Fibroblast of lung (primary cell): ENCODE results near the gene ERH. TPM values are rescaled to one million over a fixed set of nuclear protein-coding genes. Genes with fewer than 3 reads are reported as not detected.

Source experiments
- DNase-seq, 2 donors: peaks; one replicate each; pipeline versions ENCODE4 v3.0.0 to v3.0.0-alpha.2; 2010; ENCODE audit warnings: low read depth in 2 of 2
- H2AFZ ChIP-seq: 2 replicates; pipeline ENCODE4 v1.5.1; 2012; ENCODE audit warnings: low read length, control low read depth, inconsistent platforms
- H3K27ac ChIP-seq: 2 replicates; pipeline ENCODE4 v1.5.1; 2011; ENCODE audit warnings: low read length, control low read depth; ENCODE audit not compliant: insufficient read depth
- H3K27me3 ChIP-seq: 2 replicates; pipeline ENCODE4 v1.5.1; 2011; ENCODE audit warnings: mild to moderate bottlenecking, low read length; ENCODE audit not compliant: control insufficient read depth, insufficient read depth
- H3K36me3 ChIP-seq: 2 replicates; pipeline ENCODE4 v1.5.1; 2011; ENCODE audit warnings: low read length; ENCODE audit not compliant: control insufficient read depth, insufficient read depth
- H3K4me1 ChIP-seq: 2 replicates; pipeline ENCODE4 v1.5.1; 2011; ENCODE audit warnings: low read length; ENCODE audit not compliant: control insufficient read depth, insufficient read depth; ENCODE audit errors: extremely low read depth
- H3K4me2 ChIP-seq: 2 replicates; pipeline ENCODE4 v1.5.1; 2011; ENCODE audit warnings: low read length, control low read depth; ENCODE audit not compliant: insufficient read depth; ENCODE audit errors: extremely low read depth
- H3K4me3 ChIP-seq, 4 experiments: fragments of 200-600 bp in 1 of 4; sonication (generic) in 1 of 4; replicated peaks in 1 of 4; 2 replicates each; pipeline ENCODE4 v1.5.1; 2011 to 2016; ENCODE audit warnings: low read length in 4 of 4, low read depth in 3 of 4, mild to moderate bottlenecking in 3 of 4, control low read depth in 2 of 4, inconsistent platforms in 1 of 4, mixed read lengths in 1 of 4; ENCODE audit not compliant: insufficient read depth in 1 of 4; ENCODE audit errors: control extremely low read depth in 1 of 4
- H3K79me2 ChIP-seq: 2 replicates; pipeline ENCODE4 v1.5.1; 2012; ENCODE audit warnings: mild to moderate bottlenecking, low read length, inconsistent platforms; ENCODE audit not compliant: control insufficient read depth, insufficient read depth
- H3K9ac ChIP-seq: 2 replicates; pipeline ENCODE4 v1.5.1; 2011; ENCODE audit warnings: mild to moderate bottlenecking, low read length, control low read depth; ENCODE audit not compliant: insufficient read depth
- H3K9me3 ChIP-seq: 2 replicates; pipeline ENCODE4 v1.5.1; 2012; ENCODE audit warnings: low read depth, low read length; ENCODE audit not compliant: control insufficient read depth, insufficient read depth
- H4K20me1 ChIP-seq: 2 replicates; pipeline ENCODE4 v1.5.1; 2011; ENCODE audit warnings: low read length; ENCODE audit not compliant: control insufficient read depth, insufficient read depth; ENCODE audit errors: extremely low read depth
- EZH2 ChIP-seq: IDR thresholded peaks from 2 replicates; pipeline ENCODE4 v1.5.1; 2012; ENCODE audit warnings: low read length, control low read depth, mild to moderate bottlenecking; ENCODE audit errors: missing control alignments
- polyA plus RNA-seq, 2 donors: library from polyadenylated mRNA; depleted of rRNA in 1 of 2; stranded (reverse) in 1 of 2; unstranded in 1 of 2; fragments of >200 nt; gene quantifications; 2 replicates each; pipeline ENCODE4 v1.2.1, GENCODE V29; 2011 to 2012; ENCODE audit warnings: missing spikeins in 1 of 2
- total RNA-seq: library from RNA; depleted of rRNA; stranded (reverse); fragments of >200 nt; gene quantifications from 2 replicates; pipeline ENCODE4 v1.2.1, GENCODE V29; 2014
- TF ChIP-seq, protein P1 (sequence below), 2 donors: IDR thresholded peaks in 1 of 2; conservative IDR thresholded peaks in 1 of 2; 1 replicate in 1 of 2; 2 replicates in 1 of 2; pipeline ENCODE4 v1.5.1; 2011 to 2012; ENCODE audit warnings: low read length in 2 of 2, control low read depth in 1 of 2, inconsistent platforms in 1 of 2, low read depth in 1 of 2, mild to moderate bottlenecking in 1 of 2

ERH gene
- total and polyA plus RNA-seq, 2 donors (not counting 1 experiment from before 2014, with no cell fraction given), result 182 to 190 TPM

DNA sequence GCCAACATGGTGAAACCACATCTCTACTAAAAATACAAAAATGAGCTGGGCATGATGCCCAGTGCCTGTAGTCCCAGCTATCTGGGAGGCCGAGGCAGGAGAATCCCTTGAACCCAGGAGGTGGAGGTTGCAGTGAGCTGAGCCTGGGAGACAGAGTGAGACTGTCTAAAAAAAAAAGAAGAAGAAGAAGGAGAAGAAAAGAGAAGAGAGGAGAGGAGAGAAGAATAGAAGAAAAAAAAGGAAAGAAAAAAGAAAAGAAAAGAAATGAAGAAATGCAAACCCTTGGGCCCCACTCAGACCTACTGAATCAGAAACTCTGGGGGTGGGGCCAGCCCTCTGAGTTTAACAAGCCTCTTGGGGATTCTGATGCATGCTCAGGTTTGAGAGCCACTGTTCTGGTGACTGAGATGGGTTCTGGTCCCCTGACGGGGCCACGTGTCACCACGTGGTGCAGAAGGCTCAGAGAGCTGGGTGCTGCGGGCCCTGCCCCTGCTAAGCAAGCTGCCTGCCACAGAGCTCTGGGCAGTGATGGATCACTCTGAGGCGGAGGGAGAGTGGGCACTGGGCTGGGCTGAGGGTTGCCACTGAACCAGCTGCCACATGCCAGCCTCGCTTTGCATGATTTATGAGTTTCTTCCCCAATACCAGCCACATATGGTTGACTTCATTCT lies 37.5 kb downstream of the ERH start:
- no peaks in the 10 kb centered on the region for H3K27me3 ChIP-seq

DNA sequence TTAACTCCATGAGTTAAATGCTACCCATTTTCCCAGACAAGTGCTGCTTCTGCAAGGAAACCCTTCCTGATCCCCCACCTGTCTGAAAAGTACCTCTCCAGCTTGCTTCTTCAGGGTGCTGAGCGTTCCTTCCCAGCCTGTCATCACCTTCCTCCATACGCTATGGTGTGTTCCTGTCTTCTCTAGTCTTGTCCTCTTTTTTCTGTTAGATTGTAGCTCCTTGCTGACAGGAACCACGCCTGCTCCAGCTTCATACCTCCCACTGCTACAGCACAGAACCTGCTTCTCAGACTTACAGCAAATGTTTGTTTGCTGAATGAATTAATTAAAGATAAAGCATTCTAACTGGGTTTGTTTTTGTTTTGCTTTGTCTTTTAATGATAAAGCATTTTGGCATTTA lies 39.1 kb downstream of the ERH start:
- no peaks in the 10 kb centered on the region for H3K79me2 ChIP-seq
- no peak overlapping the region for H3K27ac ChIP-seq
- H3K27me3 ChIP-seq, result no peaks in the 10 kb centered on the region
- H3K9ac ChIP-seq, result no peak overlapping the region
- TF ChIP-seq, protein P1, sequence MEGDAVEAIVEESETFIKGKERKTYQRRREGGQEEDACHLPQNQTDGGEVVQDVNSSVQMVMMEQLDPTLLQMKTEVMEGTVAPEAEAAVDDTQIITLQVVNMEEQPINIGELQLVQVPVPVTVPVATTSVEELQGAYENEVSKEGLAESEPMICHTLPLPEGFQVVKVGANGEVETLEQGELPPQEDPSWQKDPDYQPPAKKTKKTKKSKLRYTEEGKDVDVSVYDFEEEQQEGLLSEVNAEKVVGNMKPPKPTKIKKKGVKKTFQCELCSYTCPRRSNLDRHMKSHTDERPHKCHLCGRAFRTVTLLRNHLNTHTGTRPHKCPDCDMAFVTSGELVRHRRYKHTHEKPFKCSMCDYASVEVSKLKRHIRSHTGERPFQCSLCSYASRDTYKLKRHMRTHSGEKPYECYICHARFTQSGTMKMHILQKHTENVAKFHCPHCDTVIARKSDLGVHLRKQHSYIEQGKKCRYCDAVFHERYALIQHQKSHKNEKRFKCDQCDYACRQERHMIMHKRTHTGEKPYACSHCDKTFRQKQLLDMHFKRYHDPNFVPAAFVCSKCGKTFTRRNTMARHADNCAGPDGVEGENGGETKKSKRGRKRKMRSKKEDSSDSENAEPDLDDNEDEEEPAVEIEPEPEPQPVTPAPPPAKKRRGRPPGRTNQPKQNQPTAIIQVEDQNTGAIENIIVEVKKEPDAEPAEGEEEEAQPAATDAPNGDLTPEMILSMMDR (conservative IDR thresholded peaks at IDR 0.05 in 1 of 2, IDR thresholded peaks at IDR 0.05 in 1 of 2; ENCODE audit: low read depth in 1 of 2, low read length in 2 of 2), result no peak
- TF ChIP-seq EZH2, result no peak
- no peaks in the 10 kb centered on the region for H3K9me3 ChIP-seq
- no peak overlapping the region for H3K4me3 ChIP-seq
- DNase-seq, result no peak
- H2AFZ ChIP-seq, result no peak overlapping the region
- H3K36me3 ChIP-seq, result no peaks in the 10 kb centered on the region
- H3K4me1 ChIP-seq, result peaks cover 2% of the 10 kb centered on the region
- H3K4me2 ChIP-seq, result no peak overlapping the region
- no peaks in the 10 kb centered on the region for H4K20me1 ChIP-seq

More for the DNA sequence above, 37.5 kb downstream of the ERH start:
- no peaks in the 10 kb centered on the region for H3K79me2 ChIP-seq
- peaks cover 2% of the 10 kb centered on the region for H3K4me1 ChIP-seq
- no peak overlapping the region for H2AFZ ChIP-seq
- no peaks in the 10 kb centered on the region for H4K20me1 ChIP-seq
- H3K27ac ChIP-seq, result no peak overlapping the region
- DNase-seq, result no peak
- no peak overlapping the region for H3K9ac ChIP-seq
- no peak for TF ChIP-seq EZH2
- TF ChIP-seq, protein P1 (conservative IDR thresholded peaks at IDR 0.05 in 1 of 2, IDR thresholded peaks at IDR 0.05 in 1 of 2; ENCODE audit: low read depth in 1 of 2, low read length in 2 of 2), result no peak
- H3K36me3 ChIP-seq, result no peaks in the 10 kb centered on the region
- H3K4me2 ChIP-seq, result no peak overlapping the region
- H3K4me3 ChIP-seq, result no peak overlapping the region
- H3K9me3 ChIP-seq, result no peaks in the 10 kb centered on the region

DNA sequence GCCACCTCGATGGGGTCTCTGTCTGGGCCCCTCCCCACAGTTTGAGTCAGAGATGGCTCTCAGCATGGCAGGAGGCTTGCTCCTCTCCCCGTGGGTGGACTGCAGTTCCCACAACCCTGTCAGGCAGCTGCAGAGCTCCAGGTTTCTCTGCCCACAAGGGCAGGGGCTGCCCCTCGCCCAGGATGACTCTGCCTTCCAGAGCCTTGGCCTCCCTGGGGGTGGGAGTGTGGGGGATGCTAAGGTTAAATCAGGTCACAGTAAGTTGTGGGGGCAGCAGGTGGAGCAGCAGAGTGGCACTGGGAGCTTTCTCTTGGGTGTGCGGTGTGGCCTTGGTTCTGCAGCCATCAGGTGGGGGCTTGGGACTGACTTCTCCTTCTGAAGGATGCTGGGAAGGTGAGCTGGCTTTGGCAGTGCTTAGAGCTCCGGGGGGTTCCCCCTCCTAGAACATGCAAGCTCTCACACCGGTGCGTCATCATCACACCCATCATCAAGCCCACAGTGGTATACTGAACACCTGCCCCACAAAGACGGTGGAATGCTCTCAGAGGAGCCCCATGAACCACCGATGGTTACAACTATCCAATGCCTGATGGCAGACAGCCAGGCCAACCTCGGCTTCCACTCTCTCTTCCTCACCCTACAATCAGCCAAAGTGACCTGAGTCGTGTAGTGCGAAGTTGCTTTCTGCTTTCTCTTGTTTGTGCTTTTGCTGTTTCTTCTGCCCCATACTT lies 39.7 kb downstream of the ERH start:
- H3K9ac ChIP-seq, result no peak overlapping the region
- H3K27me3 ChIP-seq, result no peaks in the 10 kb centered on the region
- H3K79me2 ChIP-seq, result no peaks in the 10 kb centered on the region
- no peak for TF ChIP-seq EZH2
- TF ChIP-seq, protein P1 (conservative IDR thresholded peaks at IDR 0.05 in 1 of 2, IDR thresholded peaks at IDR 0.05 in 1 of 2; ENCODE audit: low read depth in 1 of 2, low read length in 2 of 2), result no peak
- H3K4me1 ChIP-seq, result peaks cover 2% of the 10 kb centered on the region
- H3K36me3 ChIP-seq, result no peaks in the 10 kb centered on the region
- no peaks in the 10 kb centered on the region for H3K9me3 ChIP-seq
- H4K20me1 ChIP-seq, result no peaks in the 10 kb centered on the region
- H3K4me2 ChIP-seq, result no peak overlapping the region
- no peak overlapping the region for H2AFZ ChIP-seq
- H3K27ac ChIP-seq, result no peak overlapping the region
- peak in 1 of 2 donors; percentile 28 for DNase-seq
- H3K4me3 ChIP-seq, result no peak overlapping the region
